OCI-LY7 (cell line): Measurements from ENCODE around the gene HIVEP3. TPM values are rescaled to one million over a fixed set of nuclear protein-coding genes. Genes with fewer than 3 reads are reported as not detected.

Experiments
- BruUV-seq: library from RNA; stranded (reverse); fragments of 400-500 nt; replicated peaks from 2 replicates; lab custom pipeline; 2021; lab: Mats Ljungman, UMichigan
- CTCF ChIA-PET: fragments of 300-600 bp; sonication (Branson Sonifier 250); formaldehyde crosslinking; loops from one replicate; lab custom pipeline; 2022; ENCODE audit warnings: antibody characterized with exemption; ENCODE audit not compliant: unreplicated experiment; lab: Charles Lee
- POLR2A ChIA-PET: fragments of 300-600 bp; sonication (Branson Sonifier 250); formaldehyde crosslinking; loops from one replicate; lab custom pipeline; 2022; ENCODE audit warnings: antibody characterized with exemption; lab: Charles Lee
- DNase-seq: peaks from one replicate; pipeline ENCODE4 v3.0.0-alpha.2; 2015; ENCODE audit warnings: low spot score
- H2AFZ ChIP-seq: fragments of 200-600 bp; sonication (generic), shearing (Covaris generic); 2 replicates; pipeline ENCODE4 v1.6.1; 2014; ENCODE audit warnings: mild to moderate bottlenecking, antibody characterized with exemption, low read length, moderate library complexity
- H3K27ac ChIP-seq: fragments of 200-600 bp; sonication (generic); 2 replicates; pipeline ENCODE4 v1.5.1; 2014; ENCODE audit warnings: mixed run types, low read depth, mild to moderate bottlenecking, moderate library complexity, low read length, inconsistent platforms; ENCODE audit not compliant: poor library complexity, severe bottlenecking
- H3K36me3 ChIP-seq: fragments of 200-600 bp; sonication (generic); 2 replicates; pipeline ENCODE4 v1.6.1; 2014; ENCODE audit warnings: mild to moderate bottlenecking, antibody characterized with exemption, low read length, moderate library complexity, mixed read lengths; ENCODE audit not compliant: insufficient read depth
- H3K4me1 ChIP-seq: fragments of 200-600 bp; sonication (generic); 2 replicates; pipeline ENCODE4 v1.5.1; 2014; ENCODE audit warnings: mild to moderate bottlenecking, low read length; ENCODE audit not compliant: insufficient read depth, poor library complexity, severe bottlenecking
- H3K4me2 ChIP-seq: fragments of 200-600 bp; sonication (generic); 2 replicates; pipeline ENCODE4 v1.6.1; 2014; ENCODE audit warnings: mild to moderate bottlenecking, low read length
- H3K4me3 ChIP-seq: fragments of 200-600 bp; sonication (generic); 2 replicates; pipeline ENCODE4 v1.5.1; 2014; ENCODE audit warnings: mild to moderate bottlenecking, low read depth, low read length; ENCODE audit not compliant: poor library complexity, severe bottlenecking
- H3K79me2 ChIP-seq: fragments of 200-600 bp; sonication (generic); 2 replicates; pipeline ENCODE4 v1.6.1; 2016; ENCODE audit warnings: low read depth, mild to moderate bottlenecking, low read length, moderate library complexity, mixed read lengths; ENCODE audit not compliant: insufficient read depth
- H3K9me2 ChIP-seq: fragments of 200-600 bp; sonication (generic); 2 replicates; pipeline ENCODE4 v1.6.1; 2016; ENCODE audit warnings: mild to moderate bottlenecking, low read length, mixed read lengths; ENCODE audit not compliant: insufficient read depth
- H3K9me3 ChIP-seq: fragments of 200-600 bp; sonication (generic); 2 replicates; pipeline ENCODE4 v1.6.1; 2014; ENCODE audit warnings: mild to moderate bottlenecking, mixed run types, low read length, mixed read lengths
- H4K20me1 ChIP-seq: fragments of 200-600 bp; sonication (generic); 2 replicates; pipeline ENCODE4 v1.6.1; 2014; ENCODE audit warnings: mild to moderate bottlenecking, antibody characterized with exemption, low read length, moderate library complexity, mixed read lengths; ENCODE audit not compliant: insufficient read depth
- CTCF ChIP-seq: fragments of 200-600 bp; sonication (generic); conservative IDR thresholded peaks from 2 replicates; pipeline ENCODE4 v1.5.1; 2014; ENCODE audit warnings: mild to moderate bottlenecking, antibody characterized with exemption, low read length, moderate library complexity, mixed read lengths
- EZH2phosphoT487 ChIP-seq: fragments of 200-600 bp; sonication (generic); IDR thresholded peaks from 2 replicates; pipeline ENCODE4 v1.6.1; 2018; ENCODE audit warnings: low read depth, borderline replicate concordance, mild to moderate bottlenecking, mixed run types, antibody characterized with exemption, low read length, moderate library complexity, mixed read lengths
- intact Hi-C: fragments of 100-400 bp; cut with micrococcal nuclease; formaldehyde crosslinking; loops from one replicate; pipeline ENCODE4 v1.10.0; 2022; ENCODE audit not compliant: unreplicated experiment
- total RNA-seq, 2 experiments: library from RNA; depleted of rRNA in 1 of 2; stranded (reverse); fragments of >200 nt in 1 of 2; shearing (Covaris generic) in 1 of 2; gene quantifications; 2 replicates each; pipeline ENCODE4 v1.2.3, GENCODE V29; 2014 to 2022

HIVEP3 gene
- total RNA-seq, 2 experiments from 2014 or later: 0.53 to 0.60 TPM

GRCh38 chr1:41681331-41682098, 237.2 kb downstream of the HIVEP3 start:
- no TSS peak for BruUV-seq
- no peaks in the 10 kb centered on the region for H4K20me1 ChIP-seq
- ChIA-PET POLR2A (interaction anchor here (0.6 kb wide), 2 partner anchors 62 to 317 kb away, joined by 3 to 5 read pairs; no protein-coding TSS in a partner anchor), CTCF (no interaction called here)
- H3K79me2 ChIP-seq: no peaks in the 10 kb centered on the region
- H3K36me3 ChIP-seq: no peaks in the 10 kb centered on the region
- no peaks in the 10 kb centered on the region for H3K9me3 ChIP-seq
- TF ChIP-seq CTCF (no peak), EZH2phosphoT487 (no peak)
- peaks cover 16% of the 10 kb centered on the region for H3K4me1 ChIP-seq
- H3K27ac ChIP-seq: no peak overlapping the region
- no peak overlapping the region for H3K4me2 ChIP-seq
- intact Hi-C loops: no loop called here
- H3K4me3 ChIP-seq: no peak overlapping the region
- no peaks in the 10 kb centered on the region for H3K9me2 ChIP-seq
- no peak overlapping the region for H2AFZ ChIP-seq
- no peak for DNase-seq

GRCh38 chr1:41679994-41680393, 238.7 kb downstream of the HIVEP3 start:
- no peaks in the 10 kb centered on the region for H3K9me3 ChIP-seq
- no peaks in the 10 kb centered on the region for H3K79me2 ChIP-seq
- BruUV-seq: no TSS peak
- CTCF ChIA-PET: no interaction called here
- no peak for TF ChIP-seq CTCF
- TF ChIP-seq EZH2phosphoT487: no peak
- POLR2A ChIA-PET: no interaction called here
- H4K20me1 ChIP-seq: no peaks in the 10 kb centered on the region
- H2AFZ ChIP-seq: no peak overlapping the region
- H3K4me1 ChIP-seq: peaks cover 16% of the 10 kb centered on the region
- H3K4me2 ChIP-seq: no peak overlapping the region
- no peak overlapping the region for H3K4me3 ChIP-seq
- H3K27ac ChIP-seq: no peak overlapping the region
- intact Hi-C loops: no loop called here
- no peaks in the 10 kb centered on the region for H3K9me2 ChIP-seq
- no peaks in the 10 kb centered on the region for H3K36me3 ChIP-seq
- DNase-seq: no peak

- no peak for DNase-seq
- TF ChIP-seq CTCF (no peak), EZH2phosphoT487 (no peak)
- Histone ChIP-seq H3K27ac (no peak overlapping the region), H3K9me3 (no peaks in the 10 kb centered on the region), H3K4me1 (peaks cover 17% of the 10 kb centered on the region), H3K9me2 (no peaks in the 10 kb centered on the region), H3K4me2 (no peak overlapping the region), H3K4me3 (no peak overlapping the region), H3K36me3 (no peaks in the 10 kb centered on the region), H2AFZ (no peak overlapping the region), H4K20me1 (no peaks in the 10 kb centered on the region), H3K79me2 (no peaks in the 10 kb centered on the region)
- ChIA-PET POLR2A (no interaction called here), CTCF (no interaction called here)
- intact Hi-C loops: no loop called here
- BruUV-seq: no TSS peak
Measured at GRCh38 chr1:41679531-41679930, 239.2 kb downstream of the HIVEP3 start.
